Kidney (tissue), 14 donors: ENCODE results near the gene LDAF1. TPM values are rescaled to one million over a fixed set of nuclear protein-coding genes. Genes with fewer than 3 reads are reported as not detected.

Source experiments
- DNase-seq, 5 donors: peaks; one replicate each; pipeline ENCODE4 v3.0.0-alpha.2; 2013 to 2020
- FAIRE-seq: peaks from 2 replicates; lab custom pipeline; 2012; peaks lifted over from hg19 to GRCh38; lab: Jason Lieb, UNC
- H3K27ac ChIP-seq, 2 donors: one replicate each; pipeline ENCODE4 v1.7.0; 2013; ENCODE audit warnings: low read depth in 2 of 2, low read length in 2 of 2, inconsistent platforms in 1 of 2
- H3K27me3 ChIP-seq: one replicate; pipeline ENCODE4 v1.7.1; 2013; ENCODE audit warnings: low read length, inconsistent platforms; ENCODE audit not compliant: control insufficient read depth, insufficient read depth
- H3K36me3 ChIP-seq, 3 donors: one replicate each; pipeline versions ENCODE4 v1.7.0 to v1.7.1; 2013; ENCODE audit warnings: low read length in 3 of 3, control low read depth in 1 of 3, inconsistent platforms in 1 of 3; ENCODE audit not compliant: insufficient read depth in 3 of 3, control insufficient read depth in 2 of 3
- H3K4me1 ChIP-seq, 3 donors: one replicate each; pipeline versions ENCODE4 v1.7.0 to v1.7.1; 2013; ENCODE audit warnings: low read length in 3 of 3, inconsistent platforms in 1 of 3, low read depth in 1 of 3; ENCODE audit not compliant: control insufficient read depth in 2 of 3, insufficient read depth in 2 of 3
- H3K4me3 ChIP-seq, 3 donors: one replicate each; pipeline versions ENCODE4 v1.7.0 to v1.8.1; 2013; ENCODE audit warnings: low read length in 3 of 3, control low read depth in 1 of 3, inconsistent platforms in 1 of 3
- H3K9ac ChIP-seq, 3 donors: one replicate each; pipeline versions ENCODE4 v1.7.0 to v1.7.1; 2013; ENCODE audit warnings: low read length in 3 of 3, control low read depth in 1 of 3, inconsistent platforms in 1 of 3
- H3K9me3 ChIP-seq, 3 donors: one replicate each; pipeline versions ENCODE4 v1.7.0 to v1.7.1; 2013; ENCODE audit warnings: low read length in 3 of 3, control low read depth in 1 of 3, inconsistent platforms in 1 of 3; ENCODE audit not compliant: control insufficient read depth in 2 of 3, insufficient read depth in 1 of 3
- CTCF ChIP-seq: IDR thresholded peaks from 3 replicates; pipeline ENCODE4 v1.5.1; 2012; ENCODE audit warnings: mild to moderate bottlenecking, moderate library complexity, borderline replicate concordance; ENCODE audit not compliant: insufficient read depth; ENCODE audit errors: extremely low read depth
- intact Hi-C: fragments of 100-400 bp; cut with DNase I; formaldehyde crosslinking; loops from one replicate; pipeline ENCODE4 v1.11.1; 2022
- polyA plus RNA-seq: library from polyadenylated mRNA; stranded (reverse); fragments of 350-450 nt; fragmentation: Illumina TruSeq; extraction: RNeasy Lipid Tissue Mini Kit (QIAGEN cat#74804); gene quantifications from one replicate; pipeline ENCODE4 v1.2.3, GENCODE V29; 2014; ENCODE audit warnings: low read depth, low replicate concordance; ENCODE audit not compliant: insufficient read depth
- total RNA-seq: library from RNA; stranded (reverse); fragmentation: NEBNext Ultra II Directional; extraction: Animal tissue kit (Norgen Biotek cat#: 25700); gene quantifications from one replicate; pipeline ENCODE4 v1.2.1, GENCODE V29; 2021
- donor health status: control.
- donor health status: control.
- donor health status: control.
- donor health status: control.
- donor health status: control.
- donor health status: DM: yes; HTN: yes; CAD: no.
- donor health status: Normal renal cell carcinoma (clear cell type).

Gene LDAF1
- total and polyA plus RNA-seq, 2 donors from 2014 or later: 16.4 to 35.1 TPM

GRCh38 chr16:21226749-21227148 is 68.3 kb downstream of the LDAF1 start:
- no peaks in the 10 kb centered on the region for H3K9me3 ChIP-seq
- no peaks in the 10 kb centered on the region for H3K27me3 ChIP-seq
- H3K27ac ChIP-seq: no peak overlapping the region
- no peaks in the 10 kb centered on the region for H3K36me3 ChIP-seq
- DNase-seq (no peak), FAIRE-seq (no peak)
- H3K9ac ChIP-seq: no peak overlapping the region
- no peak overlapping the region for H3K4me3 ChIP-seq
- peaks cover 0 to 8% (median 0%) of the 10 kb centered on the region in 3 donors for H3K4me1 ChIP-seq
- intact Hi-C loops: no loop called here
- TF ChIP-seq CTCF: no peak

DNA sequence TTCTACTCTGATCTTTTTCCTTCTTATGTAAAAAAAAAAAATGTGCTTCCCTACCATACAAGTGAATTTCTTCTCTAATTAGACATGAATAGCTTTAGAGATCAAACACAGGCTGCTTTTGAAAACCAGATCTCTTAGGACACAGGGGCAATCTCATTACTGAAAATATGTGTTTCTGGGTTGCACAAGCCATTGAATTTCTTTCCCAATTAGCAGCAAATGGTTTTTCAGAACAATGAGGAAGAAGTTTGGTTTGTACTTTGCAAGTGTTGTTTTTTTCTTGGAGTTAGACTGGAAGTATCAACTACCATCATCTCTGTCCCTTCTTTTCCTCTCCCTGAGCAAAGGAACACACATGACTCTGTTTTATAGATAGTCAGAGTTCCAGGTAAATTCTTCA is 69.4 kb downstream of the LDAF1 start:
- DNase-seq (no peak), FAIRE-seq (no peak)
- no peak overlapping the region for H3K4me3 ChIP-seq
- H3K9me3 ChIP-seq: no peaks in the 10 kb centered on the region
- no peak overlapping the region for H3K27ac ChIP-seq
- no peaks in the 10 kb centered on the region for H3K27me3 ChIP-seq
- no peaks in the 10 kb centered on the region for H3K36me3 ChIP-seq
- H3K9ac ChIP-seq: no peak overlapping the region
- no peak for TF ChIP-seq CTCF
- H3K4me1 ChIP-seq: peaks cover 0 to 13% (median 0%) of the 10 kb centered on the region in 3 donors
- intact Hi-C loops: no loop called here

- intact Hi-C loops: no loop called here
- no peaks in the 10 kb centered on the region for H3K36me3 ChIP-seq
- no peak overlapping the region for H3K4me3 ChIP-seq
- TF ChIP-seq CTCF: no peak
- FAIRE-seq (no peak), DNase-seq (no peak)
- H3K9me3 ChIP-seq: no peaks in the 10 kb centered on the region
- no peak overlapping the region for H3K9ac ChIP-seq
- H3K27ac ChIP-seq: no peak overlapping the region
- no peaks in the 10 kb centered on the region for H3K27me3 ChIP-seq
- peaks cover 0 to 16% (median 0%) of the 10 kb centered on the region in 3 donors for H3K4me1 ChIP-seq
Measured at GRCh38 chr16:21228361-21228872, 69.9 kb downstream of the LDAF1 start.

Other genes with a start within 250 kb of the LDAF1 start
- 0.57 TPM for gene DNAH3, start 7.8 kb upstream of the LDAF1 start, total RNA-seq
- 0.19 TPM for gene DNAH3, start 7.8 kb upstream of the LDAF1 start, polyA plus RNA-seq
- not detected for gene ZP2, start 52.9 kb downstream of the LDAF1 start, total RNA-seq
- not detected for gene ZP2, start 52.9 kb downstream of the LDAF1 start, polyA plus RNA-seq
- 1.4 TPM for gene ANKS4B, start 75.0 kb downstream of the LDAF1 start, total RNA-seq
- gene ANKS4B, start 75.0 kb downstream of the LDAF1 start, polyA plus RNA-seq: 9.7 TPM
- gene CRYM, start 119.6 kb downstream of the LDAF1 start, total RNA-seq: 5.8 TPM
- 80.9 TPM for gene CRYM, start 119.6 kb downstream of the LDAF1 start, polyA plus RNA-seq